ENCODE measurements around the gene LPIN2. TPM values are rescaled to one million over a fixed set of nuclear protein-coding genes. Genes with fewer than 3 reads are reported as not detected.

Gene LPIN2
- total RNA-seq, 1 donor from 2014 or later: 8.2 TPM

GRCh38 chr18:2964361-2965010, 48.5 kb downstream of the LPIN2 start:
- Histone ChIP-seq H3K4me1 (peaks cover 61% of the 10 kb centered on the region), H3K36me3 (no peaks in the 10 kb centered on the region), H3K4me3 (no peak overlapping the region), H3K27me3 (ENCODE audit: low read depth) (no peaks in the 10 kb centered on the region), H3K27ac (replicated peaks) (no peak overlapping the region), H3K9me3 (replicated peaks) (no peaks in the 10 kb centered on the region)
- intact Hi-C loops (cut with micrococcal nuclease): no loop called here
- DNase-seq: no peak
- TF ChIP-seq CTCF (IDR thresholded peaks at IDR 0.05; ENCODE audit: borderline replicate concordance): no peak

Other genes with a start within 250 kb of the LPIN2 start
- 12.4 TPM for gene EMILIN2, start 166.1 kb downstream of the LPIN2 start, total RNA-seq
- 667 TPM for gene MYOM1, start 206.8 kb upstream of the LPIN2 start, total RNA-seq
- 2,410 TPM for gene MYL12A, start 234.7 kb upstream of the LPIN2 start, total RNA-seq
- gene MYL12B, start 249.0 kb upstream of the LPIN2 start, total RNA-seq: 176 TPM